Limb (tissue), 2 donors: ENCODE results near the gene MAGEB4.

Experiments used
- DNase-seq, 2 donors: peaks; one replicate each; pipeline ENCODE4 v3.0.0-alpha.2; 2016; ENCODE audit errors: extremely low spot score in 2 of 2

MAGEB4 gene

GRCh38 chrX:30283456-30284200 lies 41.8 kb downstream of the MAGEB4 start:
- no peak for DNase-seq
